ENCODE results near the gene WDR70.
A peak's percentile ranks its signal among the peaks of the same experiment; 100 is the strongest.
"Not testable (repeated sequence)": the region's sequence is repeated elsewhere in the genome, so short reads cannot be mapped to it uniquely, and the experiment has no call there.

Gene WDR70

GRCh38 chr5:37679903-37680302, 300.8 kb downstream of the WDR70 start:
- not testable (repeated sequence) for H3K36me3 ChIP-seq (ENCODE audit: control insufficient read depth, insufficient read depth, low read length); H3K9me3 ChIP-seq (ENCODE audit: control insufficient read depth, insufficient read depth, low read depth, low read length); H3K9ac ChIP-seq (ENCODE audit: low read length); H3K4me1 ChIP-seq (ENCODE audit: control insufficient read depth, insufficient read depth, low read length); H3K27me3 ChIP-seq (ENCODE audit: control insufficient read depth, insufficient read depth, low read length); H3K27ac ChIP-seq (ENCODE audit: low read depth, low read length)
- peak overlapping the region; percentile 33; the same call in 1 of the 2 replicates for H3K4me3 ChIP-seq (ENCODE audit: low read depth, low read length)

GRCh38 chr5:37683072-37683471, 304.0 kb downstream of the WDR70 start:
- H3K27me3 ChIP-seq (ENCODE audit: control insufficient read depth, insufficient read depth, low read length): no peaks in the 10 kb centered on the region
- no peaks in the 10 kb centered on the region; the same call in 1 of the 2 replicates for H3K9me3 ChIP-seq (ENCODE audit: control insufficient read depth, insufficient read depth, low read depth, low read length)
- no peak overlapping the region for H3K27ac ChIP-seq (ENCODE audit: low read depth, low read length)
- no peaks in the 10 kb centered on the region for H3K36me3 ChIP-seq (ENCODE audit: control insufficient read depth, insufficient read depth, low read length)
- no peak overlapping the region for H3K9ac ChIP-seq (ENCODE audit: low read length)
- H3K4me1 ChIP-seq (ENCODE audit: control insufficient read depth, insufficient read depth, low read length): no peaks in the 10 kb centered on the region; the same call in 1 of the 2 replicates
- no peak overlapping the region for H3K4me3 ChIP-seq (ENCODE audit: low read depth, low read length)

DNA sequence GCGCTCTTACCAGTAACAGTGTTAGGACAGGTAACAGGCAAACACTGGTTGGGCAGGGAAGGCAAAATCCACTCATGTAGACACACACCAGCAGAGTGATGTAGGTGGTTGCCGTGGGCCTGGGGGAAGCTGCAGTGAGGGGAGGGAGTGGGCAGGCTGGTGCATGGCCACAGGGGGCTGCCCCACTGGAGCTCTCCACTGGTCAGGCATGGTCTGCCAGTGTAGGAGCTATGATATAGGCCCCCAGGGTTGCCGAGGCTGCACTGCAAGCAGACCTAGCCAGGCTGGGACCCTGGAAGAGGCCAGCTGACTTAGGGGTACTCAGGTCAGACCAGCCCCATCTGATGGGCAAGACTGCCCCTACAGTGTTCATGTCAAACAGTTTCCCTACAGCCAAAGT, 306.1 kb downstream of the WDR70 start:
- no peak overlapping the region for H3K9ac ChIP-seq (ENCODE audit: low read length)
- no peak overlapping the region for H3K4me3 ChIP-seq (ENCODE audit: low read depth, low read length)
- H3K27me3 ChIP-seq (ENCODE audit: control insufficient read depth, insufficient read depth, low read length): no peaks in the 10 kb centered on the region
- H3K36me3 ChIP-seq (ENCODE audit: control insufficient read depth, insufficient read depth, low read length): no peaks in the 10 kb centered on the region
- no peaks in the 10 kb centered on the region; the same call in 1 of the 2 replicates for H3K9me3 ChIP-seq (ENCODE audit: control insufficient read depth, insufficient read depth, low read depth, low read length)
- H3K4me1 ChIP-seq (ENCODE audit: control insufficient read depth, insufficient read depth, low read length): no peaks in the 10 kb centered on the region; the same call in 1 of the 2 replicates
- H3K27ac ChIP-seq (ENCODE audit: low read depth, low read length): no peak overlapping the region

DNA sequence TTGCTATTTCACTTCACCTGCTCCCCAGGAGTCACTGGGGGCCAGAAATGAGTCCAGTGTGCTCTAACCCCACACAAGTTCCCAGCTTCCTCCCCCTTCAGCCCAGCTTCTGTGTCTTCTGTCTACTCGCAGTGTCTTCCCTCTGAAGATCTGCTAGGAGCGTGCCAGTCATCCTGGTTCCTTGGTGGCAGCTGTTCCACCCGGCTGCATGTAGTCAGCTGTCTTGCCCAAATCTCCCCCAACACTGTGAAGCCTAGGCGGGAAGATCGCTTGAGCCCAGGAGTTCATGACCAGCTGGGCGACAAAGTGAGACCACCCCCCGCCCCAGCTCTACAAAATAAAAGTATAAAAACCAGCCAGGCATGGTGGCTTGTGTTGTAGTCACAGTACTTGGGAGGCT, 306.7 kb downstream of the WDR70 start:
- H3K36me3 ChIP-seq (ENCODE audit: control insufficient read depth, insufficient read depth, low read length): no peaks in the 10 kb centered on the region
- no peaks in the 10 kb centered on the region; the same call in 1 of the 2 replicates for H3K9me3 ChIP-seq (ENCODE audit: control insufficient read depth, insufficient read depth, low read depth, low read length)
- no peak overlapping the region for H3K9ac ChIP-seq (ENCODE audit: low read length)
- H3K4me1 ChIP-seq (ENCODE audit: control insufficient read depth, insufficient read depth, low read length): no peaks in the 10 kb centered on the region
- H3K27me3 ChIP-seq (ENCODE audit: control insufficient read depth, insufficient read depth, low read length): no peaks in the 10 kb centered on the region
- no peak overlapping the region for H3K27ac ChIP-seq (ENCODE audit: low read depth, low read length)
- no peak overlapping the region for H3K4me3 ChIP-seq (ENCODE audit: low read depth, low read length)

- not testable (repeated sequence) for H3K4me3 ChIP-seq (ENCODE audit: low read depth, low read length); H3K27me3 ChIP-seq (ENCODE audit: control insufficient read depth, insufficient read depth, low read length); H3K9ac ChIP-seq (ENCODE audit: low read length); H3K9me3 ChIP-seq (ENCODE audit: control insufficient read depth, insufficient read depth, low read depth, low read length); H3K4me1 ChIP-seq (ENCODE audit: control insufficient read depth, insufficient read depth, low read length); H3K27ac ChIP-seq (ENCODE audit: low read depth, low read length); H3K36me3 ChIP-seq (ENCODE audit: control insufficient read depth, insufficient read depth, low read length)
These were observed 309.8 kb downstream of the WDR70 start for GRCh38 chr5:37688925-37689324.

GRCh38 chr5:37694333-37694732, 315.2 kb downstream of the WDR70 start:
- H3K27me3 ChIP-seq (ENCODE audit: control insufficient read depth, insufficient read depth, low read length); H3K4me1 ChIP-seq (ENCODE audit: control insufficient read depth, insufficient read depth, low read length); H3K9ac ChIP-seq (ENCODE audit: low read length); H3K9me3 ChIP-seq (ENCODE audit: control insufficient read depth, insufficient read depth, low read depth, low read length); H3K36me3 ChIP-seq (ENCODE audit: control insufficient read depth, insufficient read depth, low read length); H3K4me3 ChIP-seq (ENCODE audit: low read depth, low read length); H3K27ac ChIP-seq (ENCODE audit: low read depth, low read length): not testable (repeated sequence)

- H3K27me3 ChIP-seq (ENCODE audit: control insufficient read depth, insufficient read depth, low read length): no peaks in the 10 kb centered on the region
These were observed 315.7 kb downstream of the WDR70 start for GRCh38 chr5:37694867-37695266.

DNA sequence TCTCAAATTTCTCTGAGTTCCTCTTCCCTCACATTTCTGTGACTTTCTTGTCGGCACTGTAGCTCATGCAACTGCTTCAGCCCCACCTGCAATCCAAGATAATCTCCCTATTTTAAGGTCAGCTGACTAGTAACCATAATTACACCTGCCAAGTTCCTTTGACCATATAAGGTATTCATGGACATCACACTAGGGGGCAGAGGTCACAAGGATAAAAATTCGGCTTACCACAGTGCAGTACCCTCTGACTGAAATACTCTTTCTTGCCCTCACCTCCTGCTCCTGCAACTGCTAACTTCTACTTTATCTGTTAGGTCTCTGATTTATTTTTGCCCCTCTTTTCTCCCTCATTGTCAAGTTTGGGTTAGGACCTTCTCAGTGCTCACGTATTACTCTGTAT, 316.5 kb downstream of the WDR70 start:
- no peak overlapping the region for H3K27ac ChIP-seq (ENCODE audit: low read depth, low read length)
- no peaks in the 10 kb centered on the region for H3K27me3 ChIP-seq (ENCODE audit: control insufficient read depth, insufficient read depth, low read length)
- H3K9me3 ChIP-seq (ENCODE audit: control insufficient read depth, insufficient read depth, low read depth, low read length): peaks cover 8% of the 10 kb centered on the region; the same call in 1 of the 2 replicates
- H3K4me3 ChIP-seq (ENCODE audit: low read depth, low read length): no peak overlapping the region
- no peaks in the 10 kb centered on the region for H3K36me3 ChIP-seq (ENCODE audit: control insufficient read depth, insufficient read depth, low read length)
- no peaks in the 10 kb centered on the region for H3K4me1 ChIP-seq (ENCODE audit: control insufficient read depth, insufficient read depth, low read length)
- no peak overlapping the region for H3K9ac ChIP-seq (ENCODE audit: low read length)

More at GRCh38 chr5:37694867-37695266, 315.7 kb downstream of the WDR70 start:
- Histone ChIP-seq H3K4me3 (ENCODE audit: low read depth, low read length) (no peak overlapping the region), H3K9me3 (ENCODE audit: control insufficient read depth, insufficient read depth, low read depth, low read length) (peaks cover 8% of the 10 kb centered on the region; the same call in 1 of the 2 replicates), H3K36me3 (ENCODE audit: control insufficient read depth, insufficient read depth, low read length) (no peaks in the 10 kb centered on the region), H3K27ac (ENCODE audit: low read depth, low read length) (no peak overlapping the region), H3K9ac (ENCODE audit: low read length) (no peak overlapping the region), H3K4me1 (ENCODE audit: control insufficient read depth, insufficient read depth, low read length) (no peaks in the 10 kb centered on the region)

GRCh38 chr5:37696190-37697021, 317.3 kb downstream of the WDR70 start:
- Histone ChIP-seq H3K4me3 (ENCODE audit: low read depth, low read length) (no peak overlapping the region), H3K9ac (ENCODE audit: low read length) (no peak overlapping the region), H3K27me3 (ENCODE audit: control insufficient read depth, insufficient read depth, low read length) (no peaks in the 10 kb centered on the region), H3K4me1 (ENCODE audit: control insufficient read depth, insufficient read depth, low read length) (no peaks in the 10 kb centered on the region), H3K36me3 (ENCODE audit: control insufficient read depth, insufficient read depth, low read length) (no peaks in the 10 kb centered on the region), H3K9me3 (ENCODE audit: control insufficient read depth, insufficient read depth, low read depth, low read length) (peaks cover 8% of the 10 kb centered on the region; the same call in 1 of the 2 replicates), H3K27ac (ENCODE audit: low read depth, low read length) (no peak overlapping the region)

GRCh38 chr5:37701868-37702267, 322.8 kb downstream of the WDR70 start:
- H3K27ac ChIP-seq (ENCODE audit: low read depth, low read length): no peak overlapping the region
- H3K9me3 ChIP-seq (ENCODE audit: control insufficient read depth, insufficient read depth, low read depth, low read length): no peaks in the 10 kb centered on the region
- H3K27me3 ChIP-seq (ENCODE audit: control insufficient read depth, insufficient read depth, low read length): no peaks in the 10 kb centered on the region
- H3K36me3 ChIP-seq (ENCODE audit: control insufficient read depth, insufficient read depth, low read length): no peaks in the 10 kb centered on the region
- H3K4me3 ChIP-seq (ENCODE audit: low read depth, low read length): no peak overlapping the region
- H3K9ac ChIP-seq (ENCODE audit: low read length): no peak overlapping the region
- no peaks in the 10 kb centered on the region for H3K4me1 ChIP-seq (ENCODE audit: control insufficient read depth, insufficient read depth, low read length)

DNA sequence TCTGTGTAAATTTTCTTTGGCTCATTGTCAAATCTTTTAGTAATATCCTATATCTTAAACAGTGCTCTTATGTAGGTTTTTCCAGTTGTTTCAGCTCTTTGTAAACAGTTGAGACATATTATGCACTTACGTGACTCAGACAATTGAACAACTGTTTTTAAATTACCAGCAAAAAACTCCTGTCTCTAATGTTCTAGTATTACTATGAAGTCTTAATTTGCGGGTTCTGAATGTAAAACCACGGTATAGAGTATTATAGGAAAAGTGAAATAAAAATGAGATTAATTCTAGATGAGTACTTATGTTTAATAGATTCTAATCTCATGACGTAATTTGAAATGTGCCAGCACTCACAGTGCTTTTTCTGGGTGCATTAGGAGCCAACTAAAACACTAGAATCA, 324.7 kb downstream of the WDR70 start:
- Histone ChIP-seq H3K27me3 (ENCODE audit: control insufficient read depth, insufficient read depth, low read length) (no peaks in the 10 kb centered on the region), H3K9me3 (ENCODE audit: control insufficient read depth, insufficient read depth, low read depth, low read length) (no peaks in the 10 kb centered on the region), H3K9ac (ENCODE audit: low read length) (no peak overlapping the region), H3K4me1 (ENCODE audit: control insufficient read depth, insufficient read depth, low read length) (no peaks in the 10 kb centered on the region), H3K27ac (ENCODE audit: low read depth, low read length) (no peak overlapping the region), H3K4me3 (ENCODE audit: low read depth, low read length) (no peak overlapping the region), H3K36me3 (ENCODE audit: control insufficient read depth, insufficient read depth, low read length) (no peaks in the 10 kb centered on the region)
